ENCODE measurements around the gene CRYBG1. TPM values are rescaled to one million over a fixed set of nuclear protein-coding genes. Genes with fewer than 3 reads are reported as not detected.

The CRYBG1 gene
- polyA plus RNA-seq, 1 donor (not counting 4 experiments of a cell fraction or from before 2014, with no cell fraction given) = 54.7 TPM

DNA sequence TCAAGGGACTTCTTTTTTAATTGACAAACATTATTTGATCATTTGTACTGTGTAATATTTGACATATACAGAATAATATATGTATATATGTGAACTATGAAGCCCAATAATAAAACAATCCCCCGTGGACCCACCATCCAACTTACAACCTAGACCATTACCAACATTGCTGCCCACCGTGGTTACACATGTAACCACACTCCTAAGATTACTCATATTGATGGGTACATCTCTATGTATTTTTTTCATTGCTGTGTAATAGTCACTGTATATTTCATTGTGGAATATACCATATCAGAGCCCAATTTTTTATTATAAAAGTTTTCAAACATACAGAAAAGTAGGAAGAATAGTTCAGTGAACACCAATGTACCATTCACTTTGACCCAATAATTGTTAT is 174.5 kb downstream of the CRYBG1 start:
- Histone ChIP-seq H3K27ac (ENCODE audit: control insufficient read depth, insufficient read depth, low read length) (peak overlapping the region; percentile 59), H3K4me3 (ENCODE audit: control insufficient read depth in 2 of 3, extremely low read depth in 1 of 3, insufficient read depth in 2 of 3, low read depth in 1 of 3, low read length in 3 of 3) (no peak overlapping the region), H4K20me1 (ENCODE audit: control insufficient read depth, extremely low read depth, insufficient read depth, low read length) (no peaks in the 10 kb centered on the region), H3K27me3 (ENCODE audit: control insufficient read depth, extremely low read depth, insufficient read depth, low read length) (no peaks in the 10 kb centered on the region), H3K36me3 (ENCODE audit: control insufficient read depth in 2 of 2, extremely low read depth in 1 of 2, insufficient read depth in 2 of 2, low read length in 2 of 2) (peaks cover 2 to 53% of the 10 kb centered on the region in 2 experiments), H2AFZ (ENCODE audit: control insufficient read depth, low read length) (no peak overlapping the region), H3K4me1 (ENCODE audit: control insufficient read depth, extremely low read depth, insufficient read depth, low read length) (peaks cover 44% of the 10 kb centered on the region), H3K9ac (ENCODE audit: control insufficient read depth, extremely low read depth, insufficient read depth, low read length) (no peak overlapping the region), H3K9me1 (ENCODE audit: control insufficient read depth, extremely low read depth, insufficient read depth, low read length) (no peaks in the 10 kb centered on the region), H3K79me2 (ENCODE audit: control insufficient read depth, insufficient read depth, low read length) (peaks cover 36% of the 10 kb centered on the region), H3K9me3 (ENCODE audit: control insufficient read depth, low read depth, low read length) (no peaks in the 10 kb centered on the region), H3K4me2 (ENCODE audit: control insufficient read depth, extremely low read depth, insufficient read depth, low read depth, low read length) (peak overlapping the region; percentile 28)
- DNase-seq (ENCODE audit: low read depth, low spot score) = no peak
- dilution Hi-C loops (cut with MboI; ENCODE audit: extremely low pct_ligation_motif_present, low sequenced_read_pairs) = no loop called here
- no peak for FAIRE-seq
- TF ChIP-seq, protein P1, sequence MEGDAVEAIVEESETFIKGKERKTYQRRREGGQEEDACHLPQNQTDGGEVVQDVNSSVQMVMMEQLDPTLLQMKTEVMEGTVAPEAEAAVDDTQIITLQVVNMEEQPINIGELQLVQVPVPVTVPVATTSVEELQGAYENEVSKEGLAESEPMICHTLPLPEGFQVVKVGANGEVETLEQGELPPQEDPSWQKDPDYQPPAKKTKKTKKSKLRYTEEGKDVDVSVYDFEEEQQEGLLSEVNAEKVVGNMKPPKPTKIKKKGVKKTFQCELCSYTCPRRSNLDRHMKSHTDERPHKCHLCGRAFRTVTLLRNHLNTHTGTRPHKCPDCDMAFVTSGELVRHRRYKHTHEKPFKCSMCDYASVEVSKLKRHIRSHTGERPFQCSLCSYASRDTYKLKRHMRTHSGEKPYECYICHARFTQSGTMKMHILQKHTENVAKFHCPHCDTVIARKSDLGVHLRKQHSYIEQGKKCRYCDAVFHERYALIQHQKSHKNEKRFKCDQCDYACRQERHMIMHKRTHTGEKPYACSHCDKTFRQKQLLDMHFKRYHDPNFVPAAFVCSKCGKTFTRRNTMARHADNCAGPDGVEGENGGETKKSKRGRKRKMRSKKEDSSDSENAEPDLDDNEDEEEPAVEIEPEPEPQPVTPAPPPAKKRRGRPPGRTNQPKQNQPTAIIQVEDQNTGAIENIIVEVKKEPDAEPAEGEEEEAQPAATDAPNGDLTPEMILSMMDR (optimal IDR thresholded peaks at IDR 0.05 in 1 of 3, IDR thresholded peaks at IDR 0.05 in 1 of 3, conservative IDR thresholded peaks at IDR 0.05 in 1 of 3; ENCODE audit: extremely low read depth in 1 of 3, insufficient read depth in 2 of 3, low read length in 3 of 3) = no peak
- TF ChIP-seq EZH2 (IDR thresholded peaks at IDR 0.05; ENCODE audit: low read length) = no peak

DNA sequence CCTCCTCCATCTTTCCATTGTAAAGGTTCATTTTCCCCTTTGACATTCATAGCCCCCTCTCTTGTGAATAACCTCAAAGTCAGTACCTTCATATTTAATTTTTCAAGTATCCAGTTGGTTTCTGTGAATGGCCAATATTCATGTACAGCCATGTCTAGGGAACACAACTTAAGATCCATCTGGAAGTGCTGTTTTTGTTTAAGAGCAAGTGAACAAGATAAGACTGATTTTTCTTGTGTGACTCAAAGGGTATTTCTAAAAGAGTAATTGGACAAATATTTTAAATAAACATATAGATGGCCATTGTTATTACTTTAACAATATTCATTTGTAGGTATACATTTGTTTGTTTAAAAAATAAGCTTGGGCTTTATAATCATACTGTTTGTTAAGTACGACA is 175.8 kb downstream of the CRYBG1 start:
- FAIRE-seq (peak; percentile 48), DNase-seq (ENCODE audit: low read depth, low spot score) (no peak)
- Histone ChIP-seq H3K9me3 (ENCODE audit: control insufficient read depth, low read depth, low read length) (no peaks in the 10 kb centered on the region), H3K27ac (ENCODE audit: control insufficient read depth, insufficient read depth, low read length) (peak overlapping the region; percentile 74), H3K36me3 (ENCODE audit: control insufficient read depth in 2 of 2, extremely low read depth in 1 of 2, insufficient read depth in 2 of 2, low read length in 2 of 2) (peaks cover 5 to 57% of the 10 kb centered on the region in 2 experiments), H3K9ac (ENCODE audit: control insufficient read depth, extremely low read depth, insufficient read depth, low read length) (no peak overlapping the region), H4K20me1 (ENCODE audit: control insufficient read depth, extremely low read depth, insufficient read depth, low read length) (no peaks in the 10 kb centered on the region), H2AFZ (ENCODE audit: control insufficient read depth, low read length) (no peak overlapping the region), H3K4me3 (ENCODE audit: control insufficient read depth in 2 of 3, extremely low read depth in 1 of 3, insufficient read depth in 2 of 3, low read depth in 1 of 3, low read length in 3 of 3) (no peak overlapping the region), H3K9me1 (ENCODE audit: control insufficient read depth, extremely low read depth, insufficient read depth, low read length) (no peaks in the 10 kb centered on the region), H3K27me3 (ENCODE audit: control insufficient read depth, extremely low read depth, insufficient read depth, low read length) (no peaks in the 10 kb centered on the region), H3K4me1 (ENCODE audit: control insufficient read depth, extremely low read depth, insufficient read depth, low read length) (peaks cover 36% of the 10 kb centered on the region), H3K4me2 (ENCODE audit: control insufficient read depth, extremely low read depth, insufficient read depth, low read depth, low read length) (peak overlapping the region; percentile 43), H3K79me2 (ENCODE audit: control insufficient read depth, insufficient read depth, low read length) (peaks cover 28% of the 10 kb centered on the region)
- dilution Hi-C loops (cut with MboI; ENCODE audit: extremely low pct_ligation_motif_present, low sequenced_read_pairs) = no loop called here
- TF ChIP-seq, protein P1 (optimal IDR thresholded peaks at IDR 0.05 in 1 of 3, IDR thresholded peaks at IDR 0.05 in 1 of 3, conservative IDR thresholded peaks at IDR 0.05 in 1 of 3; ENCODE audit: extremely low read depth in 1 of 3, insufficient read depth in 2 of 3, low read length in 3 of 3) = no peak
